Endodermal cell (in vitro differentiated cells): ENCODE measurements around the gene HES4. TPM values are rescaled to one million over a fixed set of nuclear protein-coding genes. Genes with fewer than 3 reads are reported as not detected.
"Not testable (repeated sequence)": the region's sequence is repeated elsewhere in the genome, so short reads cannot be mapped to it uniquely, and the experiment has no call there.

Experiments
- DNase-seq: peaks from one replicate; pipeline ENCODE4 v3.0.0-alpha.2; 2017
- H3K27ac ChIP-seq: 2 replicates; pipeline ENCODE4 v1.5.1; 2013; ENCODE audit warnings: mild to moderate bottlenecking, low read depth, low read length, moderate library complexity
- H3K27me3 ChIP-seq: 2 replicates; pipeline ENCODE4 v1.6.1; 2013; ENCODE audit warnings: mild to moderate bottlenecking, low read length, moderate library complexity; ENCODE audit not compliant: insufficient read depth, control insufficient read depth, poor library complexity, severe bottlenecking
- H3K36me3 ChIP-seq: 2 replicates; pipeline ENCODE4 v1.7.0; 2013; ENCODE audit warnings: mild to moderate bottlenecking, low read length, moderate library complexity; ENCODE audit not compliant: control insufficient read depth, insufficient read depth
- H3K4me1 ChIP-seq: one replicate; pipeline ENCODE4 v1.7.0; 2013; ENCODE audit warnings: low read length; ENCODE audit not compliant: control insufficient read depth, insufficient read depth
- H3K4me3 ChIP-seq: 2 replicates; pipeline ENCODE4 v1.5.1; 2013; ENCODE audit warnings: mild to moderate bottlenecking, low read length, moderate library complexity
- H3K9ac ChIP-seq: 2 replicates; pipeline ENCODE4 v1.6.1; 2013; ENCODE audit warnings: mild to moderate bottlenecking, low read length, moderate library complexity; ENCODE audit not compliant: poor library complexity, severe bottlenecking; ENCODE audit errors: extremely low read depth
- H3K9me3 ChIP-seq: 2 replicates; pipeline ENCODE4 v1.6.1; 2013; ENCODE audit warnings: mild to moderate bottlenecking, low read length, moderate library complexity; ENCODE audit not compliant: control insufficient read depth
- H3K27ac Mint-ChIP-seq: 2 replicates; pipeline ENCODE4 v1.8.0; 2020; ENCODE audit warnings: mixed read lengths
- H3K27me3 Mint-ChIP-seq: 2 replicates; pipeline ENCODE4 v1.8.0; 2021; ENCODE audit warnings: mild to moderate bottlenecking, mixed read lengths; ENCODE audit not compliant: insufficient read depth
- H3K36me3 Mint-ChIP-seq: 2 replicates; pipeline ENCODE4 v1.8.0; 2020; ENCODE audit warnings: low read depth, mixed read lengths
- H3K4me1 Mint-ChIP-seq: 2 replicates; pipeline ENCODE4 v1.8.0; 2020; ENCODE audit warnings: mixed read lengths
- H3K4me3 Mint-ChIP-seq: 2 replicates; pipeline ENCODE4 v1.8.0; 2020; ENCODE audit warnings: mild to moderate bottlenecking, moderate library complexity, mixed read lengths
- H3K9me3 Mint-ChIP-seq: 2 replicates; pipeline ENCODE4 v1.8.0; 2020; ENCODE audit warnings: mild to moderate bottlenecking, mixed read lengths
- CTCF ChIP-seq: fragments of 200-600 bp; sonication (generic); conservative IDR thresholded peaks from 2 replicates; pipeline ENCODE4 v1.5.0; 2021; ENCODE audit warnings: antibody characterized with exemption, mild to moderate bottlenecking
- WGBS, 2 experiments: methylation state at CpG; one replicate each; pipeline versions ENCODE4 v1.1.5 to v1.1.7; 2013; ENCODE audit warnings: missing lambda C conversion rate in 2 of 2, mixed read lengths in 1 of 2; ENCODE audit not compliant: insufficient coverage in 1 of 2, insufficient read length in 1 of 2; 5-methylcytosine and 5-hydroxymethylcytosine counted together
- total RNA-seq, 2 donors: library from RNA; stranded (reverse); fragmentation: NEBNext Ultra II Directional in 1 of 2; extraction: Animal tissue kit (Norgen Biotek cat#: 25700) in 1 of 2; gene quantifications; 2 replicates in 1 of 2; 3 replicates in 1 of 2; pipeline ENCODE4 v1.2.1, GENCODE V29; 2021

HES4 gene
- total RNA-seq, 2 donors from 2014 or later, result 16.1 to 19.7 TPM

DNA sequence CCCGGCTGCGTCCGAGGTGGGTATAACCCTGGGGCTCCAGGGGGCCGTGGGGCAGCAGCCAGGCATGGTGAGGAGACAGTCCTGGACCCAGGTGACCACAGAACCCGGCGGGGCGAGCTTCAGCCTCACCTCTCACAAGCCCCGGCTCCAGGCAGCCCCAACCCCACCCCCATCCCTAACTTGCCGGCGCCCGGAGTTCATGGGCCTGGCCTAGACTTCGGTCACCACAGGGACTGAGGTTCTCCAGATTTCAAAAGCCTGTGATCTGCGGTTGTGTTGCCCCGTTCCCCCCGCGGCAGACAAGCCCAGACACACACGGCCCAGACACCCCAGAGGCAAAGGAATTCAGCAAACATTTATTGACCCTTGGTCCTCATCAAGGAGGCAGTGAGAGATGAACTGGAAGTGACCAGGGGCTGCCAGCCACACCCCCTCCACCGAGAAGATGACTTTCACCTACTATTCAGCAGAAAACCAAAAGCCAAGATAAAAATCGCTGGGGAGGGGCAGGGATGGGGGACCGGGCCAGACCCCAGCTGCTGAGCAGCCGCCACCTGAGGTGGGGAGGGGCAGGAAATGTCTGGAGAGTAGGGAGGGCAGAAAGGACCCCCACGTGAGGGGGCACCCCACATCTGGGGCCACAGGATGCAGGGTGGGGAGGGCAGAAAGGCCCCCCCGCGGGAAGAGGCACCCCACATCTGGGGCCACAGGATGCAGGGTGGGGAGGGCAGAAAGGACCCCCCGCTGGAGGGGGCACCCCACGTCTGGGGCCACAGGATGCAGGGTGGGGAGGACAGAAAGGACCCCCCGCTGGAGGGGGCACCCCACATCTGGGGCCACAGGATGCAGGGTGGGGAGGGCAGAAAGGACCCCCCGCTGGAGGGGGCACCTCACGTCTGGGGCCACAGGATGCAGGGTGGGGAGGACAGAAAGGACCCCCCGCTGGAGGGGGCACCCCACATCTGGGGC lies 3.9 kb downstream of the HES4 start:
- Histone ChIP-seq H3K4me3 (no peak overlapping the region), H3K36me3 (no peaks in the 10 kb centered on the region), H3K27ac (no peak overlapping the region), H3K9me3 (peaks cover 15% of the 10 kb centered on the region), H3K9ac (no peak overlapping the region), H3K4me1 (no peaks in the 10 kb centered on the region), H3K27me3 (peaks cover 34% of the 10 kb centered on the region)
- 69 to 81% methylated on average over 11 to 26 of the region's 30 CpGs for WGBS, 2 experiments
- H3K4me1 Mint-ChIP-seq, result peaks cover 3% of the 10 kb centered on the region
- DNase-seq, result peak; percentile 75
- no peak overlapping the region for H3K27ac Mint-ChIP-seq
- H3K27me3 Mint-ChIP-seq, result peaks cover 79% of the 10 kb centered on the region
- peaks cover 18% of the 10 kb centered on the region for H3K9me3 Mint-ChIP-seq
- no peak for TF ChIP-seq CTCF
- no peaks in the 10 kb centered on the region for H3K36me3 Mint-ChIP-seq
- H3K4me3 Mint-ChIP-seq, result no peak overlapping the region

GRCh38 chr1:994546-994945 lies 5.4 kb downstream of the HES4 start:
- Histone ChIP-seq H3K9me3 (peaks cover 15% of the 10 kb centered on the region), H3K27me3 (peaks cover 45% of the 10 kb centered on the region)
- H3K27ac ChIP-seq, H3K4me3 ChIP-seq, H3K36me3 Mint-ChIP-seq, H3K9ac ChIP-seq, H3K4me3 Mint-ChIP-seq, H3K4me1 ChIP-seq, DNase-seq, H3K36me3 ChIP-seq, H3K4me1 Mint-ChIP-seq, H3K27ac Mint-ChIP-seq: not testable (repeated sequence)
- peaks cover 88% of the 10 kb centered on the region for H3K27me3 Mint-ChIP-seq
- peaks cover 19% of the 10 kb centered on the region for H3K9me3 Mint-ChIP-seq
- WGBS, 2 experiments, result 75 to 93% methylated on average over 2 to 6 of the region's 6 CpGs

- TF ChIP-seq CTCF, result no peak
- Histone ChIP-seq H3K27ac (no peak overlapping the region), H3K4me1 (no peaks in the 10 kb centered on the region), H3K27me3 (peaks cover 55% of the 10 kb centered on the region), H3K9ac (no peak overlapping the region), H3K36me3 (no peaks in the 10 kb centered on the region), H3K4me3 (no peak overlapping the region), H3K9me3 (peaks cover 15% of the 10 kb centered on the region)
- H3K36me3 Mint-ChIP-seq, result no peaks in the 10 kb centered on the region
- H3K9me3 Mint-ChIP-seq, result peaks cover 24% of the 10 kb centered on the region
- DNase-seq, result no peak
- no peak overlapping the region for H3K27ac Mint-ChIP-seq
- peaks cover 91% of the 10 kb centered on the region for H3K27me3 Mint-ChIP-seq
- H3K4me3 Mint-ChIP-seq, result no peak overlapping the region
- 80 to 83% methylated on average over 1 to 15 of the region's 15 CpGs for WGBS, 2 experiments
- peaks cover 3% of the 10 kb centered on the region for H3K4me1 Mint-ChIP-seq
Measured at GRCh38 chr1:993379-993995, 6.4 kb downstream of the HES4 start.
